NCI-H1436 treated with DMSO at 0.1 percent for 48 hours (cell line): Measurements from ENCODE around the gene INCENP.

Experiments
- DNase-seq: peaks from one replicate; lab custom pipeline; 2025; lab: John Stamatoyannopoulos, UW

INCENP gene

DNA sequence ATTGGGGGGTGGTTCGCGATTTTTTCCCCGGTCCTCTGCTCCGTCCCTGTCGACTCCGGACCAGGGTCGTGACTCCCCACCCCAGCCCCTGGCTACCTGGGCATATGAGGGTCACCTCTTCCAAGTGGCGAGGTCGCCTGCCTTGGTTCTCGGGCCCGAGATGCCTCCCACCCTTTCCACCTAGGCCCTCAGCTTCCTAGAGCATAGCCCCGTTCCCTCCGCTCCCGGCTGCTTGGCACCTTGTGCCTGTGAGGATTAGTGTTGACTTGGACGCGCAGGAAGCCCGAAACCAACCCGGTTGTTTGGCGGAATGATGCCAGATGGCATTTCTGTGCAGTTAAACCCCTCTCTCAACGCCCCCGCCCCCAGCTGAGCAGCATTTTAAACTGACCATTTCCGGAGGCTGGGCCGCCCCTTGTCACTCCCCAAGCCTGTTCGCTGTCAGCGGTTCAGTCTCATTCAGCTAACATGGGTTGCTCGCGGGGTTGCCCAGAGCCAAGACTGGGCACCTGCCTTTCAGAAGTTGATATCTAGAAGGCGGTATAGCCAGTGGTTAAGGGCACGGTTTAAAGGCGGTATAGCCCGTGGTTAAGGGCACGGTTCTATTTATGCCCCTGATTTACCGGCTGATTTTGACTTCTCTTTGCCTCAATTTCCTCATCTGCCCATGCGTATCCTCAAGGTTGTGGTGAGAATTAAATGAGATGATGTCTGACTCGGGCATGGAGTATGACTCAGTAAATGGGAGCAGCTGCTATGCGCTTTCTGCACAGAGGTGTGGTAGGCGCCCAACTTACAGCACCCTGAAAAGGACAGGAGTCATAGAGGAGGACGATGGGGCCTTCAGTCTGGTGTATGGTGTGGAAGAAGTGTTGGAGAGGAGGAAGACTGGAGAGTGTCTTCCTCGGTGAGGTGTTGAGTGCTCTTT is 639 bp downstream of the INCENP start:
- no peak for DNase-seq

DNA sequence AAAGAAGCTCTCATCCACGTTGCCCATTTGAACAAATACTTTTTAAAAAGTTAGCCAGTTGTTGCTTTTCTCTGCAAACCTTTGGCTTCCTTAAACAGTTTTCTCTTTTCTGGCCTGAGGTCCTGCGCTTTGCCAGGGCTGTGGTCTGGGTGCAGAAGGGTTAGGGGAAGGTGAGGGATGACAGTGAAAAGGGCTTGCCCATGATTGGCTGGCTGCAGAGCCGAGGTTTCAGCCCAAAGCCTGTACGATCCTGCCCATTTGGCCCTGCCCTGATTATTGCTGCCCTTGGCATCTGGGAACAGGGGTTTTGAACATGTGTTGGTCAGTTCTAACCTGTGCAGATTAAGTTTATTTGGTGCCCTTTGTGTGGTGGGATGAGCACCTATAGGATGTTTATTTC is 1.5 kb downstream of the INCENP start:
- no peak for DNase-seq

DNA sequence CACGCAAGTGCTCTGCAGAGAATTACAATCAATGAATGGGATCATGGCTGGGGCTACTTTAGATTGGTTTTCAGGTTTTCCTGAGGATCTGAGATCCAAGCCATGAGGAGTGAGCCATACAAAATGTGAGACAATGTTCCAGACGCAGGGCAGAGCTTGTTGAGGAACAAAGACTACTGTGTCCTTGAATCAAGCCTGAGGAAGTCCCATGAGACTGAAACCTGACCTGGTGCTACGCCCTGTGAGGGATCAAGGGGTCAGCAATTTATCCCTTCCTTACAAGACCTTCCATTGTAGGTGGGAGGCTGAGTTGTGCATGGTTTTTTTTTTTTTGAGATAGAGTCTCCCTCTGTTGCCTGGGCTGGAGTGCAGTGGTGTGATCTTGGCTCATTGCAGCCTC is 2.1 kb downstream of the INCENP start:
- no peak for DNase-seq

DNA sequence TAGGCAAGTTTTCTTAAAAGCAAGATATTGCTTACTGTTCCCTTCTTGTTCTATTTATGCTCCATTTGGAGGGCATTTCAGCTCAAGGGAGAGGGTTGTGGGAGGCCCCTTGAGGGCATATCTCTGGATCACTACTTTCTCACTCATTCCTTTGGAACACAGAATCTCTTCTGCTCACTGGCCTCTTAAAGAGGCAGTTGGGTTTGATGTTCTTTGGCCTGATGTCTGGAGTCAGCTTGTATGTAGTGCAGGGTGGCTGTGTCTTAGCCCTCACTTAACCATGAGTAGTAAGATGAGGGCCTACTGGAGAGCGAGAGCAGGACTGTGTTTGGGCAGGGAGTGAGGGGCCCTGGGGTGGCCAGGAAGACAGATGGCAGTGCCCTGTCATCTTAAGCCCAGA is 3.6 kb downstream of the INCENP start:
- DNase-seq = no peak

DNA sequence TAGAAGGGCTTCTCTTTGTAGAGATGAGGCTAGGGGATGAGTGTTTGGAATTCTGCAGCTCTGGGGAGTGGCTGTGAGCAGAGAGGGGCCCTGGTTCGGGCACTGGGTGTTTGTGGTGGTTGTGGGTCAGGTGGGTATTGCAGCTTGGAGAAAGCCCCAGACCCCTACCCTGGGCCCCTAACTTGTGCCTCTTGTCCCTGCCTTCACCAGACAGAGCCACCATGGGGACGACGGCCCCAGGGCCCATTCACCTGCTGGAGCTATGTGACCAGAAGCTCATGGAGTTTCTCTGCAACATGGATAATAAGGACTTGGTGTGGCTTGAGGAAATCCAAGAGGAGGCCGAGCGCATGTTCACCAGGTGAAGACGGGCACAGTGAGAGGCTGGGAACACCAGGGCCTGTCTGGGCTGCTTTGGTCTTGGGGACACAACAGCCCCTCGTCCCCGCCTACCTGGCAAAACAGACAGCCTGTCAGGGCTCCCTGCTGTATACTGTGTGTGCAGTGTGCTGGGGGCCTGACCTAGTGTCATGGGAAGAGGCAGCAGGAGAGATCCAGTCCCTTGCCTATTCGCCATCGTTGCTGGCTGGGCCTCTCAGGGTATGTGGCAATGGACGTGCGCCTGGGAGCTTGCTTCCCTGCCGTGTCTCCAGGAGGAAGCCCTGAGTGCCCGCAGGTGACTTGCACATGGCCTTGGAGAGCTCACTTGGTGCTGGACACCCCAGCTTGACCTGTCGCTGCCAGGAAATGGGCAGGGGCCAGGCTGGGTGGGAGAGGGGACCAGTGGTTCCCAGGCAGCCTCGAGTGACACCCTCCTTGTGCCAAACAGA is 4.3 kb downstream of the INCENP start:
- DNase-seq = no peak

DNA sequence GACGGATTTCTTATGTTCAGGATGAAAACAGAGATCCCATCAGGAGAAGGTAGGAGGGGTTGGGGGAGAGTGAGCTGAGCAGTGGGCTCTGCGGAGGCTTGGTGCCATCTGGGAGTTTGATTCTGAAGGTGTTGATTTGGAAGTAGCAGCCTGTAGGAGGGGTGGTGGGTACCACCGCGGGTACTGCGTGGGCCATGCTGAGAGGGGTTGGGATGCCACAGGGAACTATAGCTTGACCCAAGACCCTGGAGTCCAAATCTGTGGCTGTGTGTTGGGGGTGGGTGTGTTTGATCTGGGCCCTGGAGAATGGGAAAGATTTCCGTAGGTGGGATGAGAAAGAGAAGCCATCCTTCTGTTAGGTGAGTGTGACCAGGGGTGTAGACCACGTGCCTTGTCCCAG is 5.0 kb downstream of the INCENP start:
- DNase-seq = no peak

DNA sequence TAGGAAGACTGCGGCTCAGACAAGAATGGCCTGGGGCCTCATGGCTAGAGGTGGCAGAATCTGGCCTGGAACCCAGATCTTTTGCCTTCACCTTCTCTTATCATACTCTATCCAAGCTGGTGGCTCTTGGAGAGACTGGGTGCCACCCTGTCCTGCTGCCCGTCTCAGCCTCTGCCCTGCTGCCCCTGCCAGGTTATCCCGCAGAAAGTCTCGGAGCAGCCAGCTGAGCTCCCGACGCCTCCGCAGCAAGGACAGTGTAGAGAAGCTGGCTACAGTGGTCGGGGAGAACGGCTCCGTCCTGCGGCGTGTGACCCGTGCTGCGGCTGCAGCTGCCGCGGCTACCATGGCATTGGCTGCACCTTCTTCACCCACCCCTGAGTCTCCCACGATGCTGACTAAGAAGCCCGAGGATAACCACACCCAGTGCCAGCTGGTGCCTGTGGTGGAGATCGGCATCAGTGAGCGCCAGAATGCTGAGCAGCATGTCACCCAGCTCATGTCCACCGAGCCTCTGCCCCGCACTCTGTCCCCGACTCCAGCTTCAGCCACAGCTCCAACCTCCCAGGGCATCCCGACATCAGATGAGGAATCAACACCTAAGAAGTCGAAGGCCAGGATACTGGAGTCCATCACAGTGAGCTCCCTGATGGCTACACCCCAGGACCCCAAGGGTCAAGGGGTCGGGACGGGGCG is 5.9 kb downstream of the INCENP start:
- no peak for DNase-seq

DNA sequence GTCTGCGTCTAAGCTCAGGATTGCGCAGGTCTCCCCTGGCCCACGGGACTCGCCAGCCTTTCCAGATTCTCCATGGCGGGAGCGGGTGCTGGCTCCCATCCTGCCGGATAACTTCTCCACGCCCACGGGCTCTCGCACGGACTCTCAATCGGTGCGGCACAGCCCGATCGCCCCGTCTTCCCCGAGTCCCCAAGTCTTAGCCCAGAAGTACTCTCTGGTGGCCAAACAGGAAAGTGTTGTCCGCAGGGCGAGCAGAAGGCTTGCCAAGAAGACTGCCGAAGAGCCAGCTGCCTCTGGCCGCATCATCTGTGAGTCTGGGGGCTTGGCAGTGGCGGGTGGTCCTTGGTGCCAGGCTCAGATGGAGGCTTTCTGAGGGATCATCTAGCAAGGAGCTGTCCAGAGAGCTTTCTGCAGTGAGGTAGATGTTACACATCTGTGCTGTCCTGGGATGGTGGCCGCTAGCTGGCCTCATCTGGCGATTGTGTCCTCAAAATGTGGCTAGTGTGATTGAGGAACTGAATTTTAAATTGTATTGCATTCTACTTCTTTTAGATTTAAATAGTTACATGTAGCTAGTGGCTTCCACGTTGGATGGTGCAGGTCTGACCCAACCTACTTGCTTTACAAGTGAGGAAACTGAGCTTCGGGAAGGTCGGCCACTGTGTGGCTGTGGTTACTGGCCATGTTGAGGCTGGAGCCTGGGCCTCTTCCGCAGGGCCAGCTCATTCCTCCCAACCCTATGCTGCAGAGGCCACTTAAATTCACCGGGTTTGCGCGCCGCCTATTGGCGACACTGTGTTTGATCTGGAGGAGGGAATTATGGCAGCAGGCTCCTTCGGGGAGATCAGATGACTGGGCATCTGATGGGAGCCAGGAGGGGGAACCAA is 6.7 kb downstream of the INCENP start:
- no peak for DNase-seq

DNA sequence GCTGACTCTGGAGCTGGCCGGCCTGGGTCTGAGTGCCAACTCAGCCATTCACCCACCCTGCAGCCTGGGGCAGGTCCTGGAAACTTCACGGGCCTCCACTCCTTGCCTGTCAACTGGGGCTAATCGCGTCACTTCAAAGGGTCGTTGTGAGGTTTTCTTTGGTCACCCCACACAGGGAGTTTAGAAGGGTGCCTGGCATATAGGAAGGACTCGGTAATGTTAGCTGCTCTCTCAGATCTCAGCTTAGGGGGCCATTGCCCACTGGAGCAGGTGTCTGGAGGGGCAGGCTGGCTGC is 7.3 kb downstream of the INCENP start:
- DNase-seq = no peak

DNA sequence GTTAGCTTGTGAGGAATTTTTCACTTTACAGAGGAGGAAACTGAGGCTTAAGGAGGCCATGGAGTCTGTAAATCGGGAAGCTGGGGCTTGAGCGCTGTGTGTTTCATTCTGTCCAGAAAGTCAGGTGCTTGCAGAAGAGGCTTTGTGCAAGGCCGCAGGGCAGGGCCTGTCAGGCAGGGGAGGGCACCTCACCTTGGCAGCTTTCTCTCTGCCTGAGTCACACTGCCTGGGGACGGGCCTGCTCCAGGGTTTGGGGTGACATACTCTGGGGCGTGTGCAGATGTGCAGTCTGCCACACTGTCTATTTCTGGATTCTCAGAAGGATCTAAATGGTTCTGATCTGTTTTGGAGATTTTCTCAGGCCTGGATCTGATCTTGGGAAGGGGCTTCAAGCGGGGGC is 8.4 kb downstream of the INCENP start:
- DNase-seq = no peak

DNA sequence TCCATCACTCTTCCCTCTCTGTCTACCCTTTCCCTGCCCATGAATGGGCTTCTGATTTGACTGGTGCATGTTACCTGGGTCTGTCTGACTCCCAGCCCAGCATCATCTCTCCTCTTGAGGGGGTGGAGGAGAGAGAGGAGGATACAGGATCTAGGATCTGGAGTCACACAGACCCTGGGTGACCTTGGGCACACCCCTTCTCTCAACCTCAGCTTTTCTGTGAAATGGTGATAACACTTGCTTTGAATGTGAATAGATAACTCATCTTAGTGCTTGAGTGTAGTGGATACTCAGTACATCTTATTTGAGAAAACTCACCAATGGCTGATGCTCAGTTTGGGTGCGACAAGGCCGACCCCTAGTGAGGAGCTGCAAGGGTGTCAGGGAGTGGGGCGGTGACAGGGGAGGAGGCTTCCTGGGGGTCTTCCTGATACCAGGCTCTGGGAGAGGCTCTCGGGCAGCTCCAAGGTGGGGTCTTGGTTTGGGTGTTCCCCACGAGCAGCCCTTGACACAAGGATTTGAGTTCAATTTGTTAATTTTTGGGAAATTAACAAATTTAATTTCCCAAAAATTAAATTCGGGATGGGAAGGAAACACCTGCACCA is 9.0 kb downstream of the INCENP start:
- DNase-seq = no peak

DNA sequence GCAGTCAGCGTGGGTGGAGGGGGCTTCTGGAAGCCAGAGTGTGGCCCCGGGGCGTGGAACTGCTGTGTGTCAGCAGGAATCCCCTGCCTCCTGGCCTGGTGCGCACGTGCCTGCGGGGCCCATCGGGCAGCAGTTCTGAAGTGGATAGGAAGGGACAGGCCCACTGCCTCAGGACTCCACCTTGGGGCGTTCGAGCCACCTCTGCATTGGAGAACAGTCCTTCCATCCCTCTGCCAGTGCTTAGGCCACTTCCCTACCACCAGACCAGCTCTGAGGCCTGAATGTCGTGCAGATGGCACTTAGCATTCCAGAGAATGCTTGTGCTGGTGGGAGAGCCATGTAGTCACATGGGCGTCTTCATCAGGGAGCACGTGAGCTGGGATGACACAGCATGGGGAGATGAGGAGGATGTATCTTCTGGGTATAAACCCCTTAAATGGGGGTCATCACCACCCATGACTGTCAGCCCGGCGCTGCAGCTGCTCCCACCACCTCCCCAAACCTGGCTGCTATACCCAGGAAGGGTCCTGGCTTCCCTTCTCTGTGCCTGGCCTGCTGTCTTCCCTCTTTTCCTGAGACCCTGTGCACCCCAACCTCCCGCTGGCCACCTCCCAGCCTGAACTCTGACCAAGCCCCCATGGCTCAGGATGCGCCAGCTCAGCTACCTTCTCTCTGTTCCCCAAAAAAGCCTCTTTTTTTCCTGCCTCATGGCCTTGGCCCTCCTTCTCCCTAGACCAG is 9.7 kb downstream of the INCENP start:
- no peak for DNase-seq

DNA sequence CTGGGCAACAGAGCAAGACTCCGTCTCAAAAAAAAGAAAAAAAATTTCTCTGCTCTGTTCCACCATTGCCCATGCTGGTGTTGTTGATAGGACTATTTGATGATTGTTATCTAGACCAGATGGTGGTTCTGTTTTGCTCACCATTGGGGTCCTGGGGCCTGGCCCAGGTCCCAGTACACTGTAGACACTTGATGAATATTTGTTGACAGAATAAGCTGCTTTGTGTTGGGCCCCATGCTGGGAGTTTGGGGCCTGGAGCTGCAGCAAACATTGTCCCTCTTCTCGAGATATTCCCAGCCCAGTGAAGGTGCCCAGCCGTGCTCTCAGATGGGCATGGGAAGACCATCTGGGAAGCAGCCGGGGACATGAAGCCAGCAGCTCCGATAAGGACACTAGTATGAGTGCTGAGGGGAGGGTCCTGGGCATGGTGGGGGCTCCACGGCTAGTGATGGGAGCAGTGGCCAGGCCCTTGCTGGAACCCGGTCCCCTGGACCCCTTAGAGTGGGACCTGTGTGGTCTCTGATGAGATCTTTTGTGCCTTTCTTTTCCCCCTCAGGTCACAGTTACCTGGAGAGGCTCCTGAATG is 13.6 kb downstream of the INCENP start:
- no peak for DNase-seq

DNA sequence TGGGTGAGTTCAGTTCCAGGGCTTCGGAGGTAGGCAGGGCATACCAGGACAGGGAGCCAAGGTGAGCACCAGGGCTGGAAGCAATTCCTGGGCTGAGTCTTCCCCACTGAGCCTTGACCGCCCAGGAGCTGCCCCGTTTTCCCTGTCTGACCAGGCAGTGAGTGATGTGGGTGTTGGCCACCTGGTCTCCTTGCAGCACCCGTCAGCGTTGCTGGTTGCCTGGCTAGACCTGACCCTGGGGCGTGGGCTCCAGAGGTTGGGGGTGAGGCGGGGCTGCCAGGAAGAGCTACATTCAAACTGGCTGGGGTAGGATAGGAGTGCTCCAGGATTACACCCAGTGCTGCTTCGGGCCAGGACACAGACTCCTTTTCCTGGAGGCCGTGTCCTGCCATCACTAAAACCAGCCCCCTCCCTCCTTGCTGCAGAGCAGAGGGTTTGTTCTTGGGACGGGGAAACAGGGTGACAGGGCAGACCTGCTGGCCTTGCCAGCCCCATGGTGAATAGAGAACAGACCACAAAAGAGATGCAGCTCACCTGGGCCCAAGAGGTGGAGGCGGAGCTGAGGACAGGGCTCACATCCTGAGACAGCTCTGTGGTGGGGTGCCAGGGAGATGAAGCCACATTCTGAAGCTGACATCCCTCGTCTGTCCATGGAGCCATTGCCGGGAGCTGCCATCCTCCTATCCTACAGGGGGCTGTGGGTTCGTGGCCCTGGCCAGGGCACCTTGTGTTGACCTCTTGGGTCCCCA is 14.2 kb downstream of the INCENP start:
- no peak for DNase-seq

DNA sequence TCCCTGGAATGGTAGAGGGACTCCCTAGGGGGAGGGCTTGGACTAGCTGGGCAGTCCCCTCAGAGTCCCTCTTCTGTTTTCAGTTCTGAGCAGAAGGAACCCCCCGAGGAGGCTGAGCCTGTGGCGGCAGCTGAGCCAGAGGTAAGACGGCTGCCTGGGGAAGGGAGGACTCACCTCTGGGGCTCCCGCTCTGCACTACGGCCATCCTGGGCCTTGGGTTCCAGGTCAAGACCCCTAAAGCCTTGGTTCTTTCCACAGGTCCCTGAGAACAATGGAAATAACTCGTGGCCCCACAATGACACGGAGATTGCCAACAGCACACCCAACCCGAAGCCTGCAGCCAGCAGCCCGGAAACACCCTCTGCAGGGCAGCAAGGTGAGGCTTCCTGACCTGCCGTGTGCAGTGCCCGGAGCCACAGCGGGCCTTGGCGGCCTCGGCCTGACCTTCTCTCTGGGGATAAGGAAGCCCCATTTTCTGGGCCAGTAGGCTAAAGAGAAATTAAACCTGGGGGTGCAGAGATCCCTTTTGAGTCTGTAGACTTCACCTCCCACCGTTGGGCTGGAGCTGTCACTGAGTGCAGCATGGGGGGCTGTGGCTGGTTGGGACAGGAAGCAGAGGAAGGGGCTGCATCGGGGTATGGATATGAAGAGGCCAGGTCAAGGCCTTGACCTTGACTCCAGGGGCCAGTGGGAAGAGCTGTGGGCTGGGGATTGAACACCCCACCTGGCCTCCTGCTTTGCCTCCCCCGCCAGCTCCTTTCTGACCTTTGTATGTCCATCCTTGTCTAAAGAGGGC is 15.0 kb downstream of the INCENP start:
- DNase-seq = no peak

DNA sequence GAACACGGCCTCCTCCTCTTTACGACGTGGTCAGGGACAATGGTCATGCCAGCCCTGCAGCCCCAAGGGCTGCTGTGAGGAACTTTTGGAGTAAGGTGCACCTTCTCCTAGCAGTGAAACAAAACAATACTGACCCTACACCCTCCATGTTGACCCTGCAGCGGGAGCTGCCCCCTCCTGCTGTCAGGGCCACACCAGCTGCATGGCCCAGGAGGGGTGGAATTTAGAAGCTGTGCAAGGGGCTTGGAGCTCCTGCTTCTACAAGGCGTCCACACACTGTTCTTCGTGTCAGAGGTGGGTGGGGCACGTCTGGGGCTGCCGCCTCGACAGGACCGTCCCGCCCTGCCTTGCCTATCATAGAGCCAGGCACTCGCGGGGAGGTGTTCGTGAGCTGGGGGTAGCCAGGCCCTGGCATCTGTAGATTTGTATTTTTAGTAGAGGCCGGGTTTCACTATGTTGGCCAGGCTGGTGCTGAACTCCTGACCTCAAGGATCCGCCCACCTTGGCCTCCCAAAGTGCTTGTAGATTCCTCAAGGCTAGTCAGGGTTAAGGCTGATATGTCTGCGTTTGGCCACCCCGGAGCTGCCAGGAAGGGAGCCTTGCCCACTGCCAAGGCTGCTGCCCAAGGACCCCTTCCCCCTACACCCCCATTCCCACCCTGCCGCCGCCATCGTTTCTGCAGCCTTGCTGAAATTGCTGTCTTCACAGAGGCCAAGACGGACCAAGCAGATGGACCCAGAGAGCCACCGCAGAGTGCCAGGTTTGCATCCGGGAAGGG is 15.9 kb downstream of the INCENP start:
- no peak for DNase-seq

DNA sequence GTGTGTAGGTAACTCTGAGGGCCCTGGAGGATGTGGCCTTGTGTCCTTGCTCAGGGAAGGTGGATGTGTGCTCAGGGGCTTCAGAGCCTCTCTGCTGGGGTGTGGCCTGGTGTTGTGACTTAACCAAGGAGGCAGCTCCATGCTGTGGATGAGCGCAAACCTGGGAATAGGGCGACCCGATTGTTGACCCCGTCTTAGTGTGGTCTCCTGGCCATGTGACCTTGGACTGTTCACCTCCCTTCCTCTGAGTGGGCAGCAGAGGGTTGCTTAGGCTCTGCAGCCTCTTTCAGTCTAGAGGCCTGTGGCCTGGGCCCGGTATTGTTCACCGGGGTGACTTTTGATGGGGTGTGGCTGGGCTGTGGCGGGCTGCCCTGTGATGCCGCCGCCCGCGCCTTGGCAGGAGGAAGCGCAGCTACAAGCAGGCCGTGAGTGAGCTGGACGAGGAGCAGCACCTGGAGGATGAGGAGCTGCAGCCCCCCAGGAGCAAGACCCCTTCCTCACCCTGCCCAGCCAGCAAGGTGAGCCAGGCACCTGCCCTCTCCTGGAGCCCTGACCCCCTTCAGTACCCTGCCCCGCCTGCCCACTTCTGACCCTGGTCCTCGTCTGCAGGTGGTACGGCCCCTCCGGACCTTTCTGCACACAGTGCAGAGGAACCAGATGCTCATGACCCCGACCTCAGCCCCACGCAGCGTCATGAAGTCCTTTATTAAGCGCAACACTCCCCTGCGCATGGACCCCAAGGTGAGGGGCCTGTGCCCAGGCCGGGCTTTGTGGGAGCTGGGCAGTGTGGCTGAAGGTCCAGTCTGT is 16.7 kb downstream of the INCENP start:
- no peak for DNase-seq
